GM12892 (cell line): ENCODE results near the gene CCL23.

Experiments
- POLR2A ChIP-seq: IDR thresholded peaks from 2 replicates; pipeline ENCODE4 v1.6.1; 2011; ENCODE audit warnings: low read depth, low read length, control low read depth
- TAF1 ChIP-seq: IDR thresholded peaks from 2 replicates; pipeline ENCODE4 v1.6.1; 2011; ENCODE audit warnings: low read depth, mild to moderate bottlenecking, control low read depth, low read length, borderline replicate concordance

- TF ChIP-seq POLR2A (no peak), TAF1 (no peak)
Measured at GRCh38 chr17:36034127-36034526, 16.4 kb upstream of the CCL23 start.
